Loucy (cell line): ENCODE data around the gene RAPH1.

Experiments used
- H2AFZ ChIP-seq: fragments of 200-600 bp; sonication (generic); 2 replicates; pipeline ENCODE4 v1.6.0; 2016; ENCODE audit warnings: antibody characterized with exemption, mild to moderate bottlenecking, low read length, moderate library complexity
- H3F3A ChIP-seq: fragments of 200-600 bp; 2 replicates; pipeline ENCODE4 v1.6.0; 2016; ENCODE audit warnings: antibody characterized with exemption, low read depth, mild to moderate bottlenecking
- H3K27me3 ChIP-seq: fragments of 200-600 bp; sonication (generic); 2 replicates; pipeline ENCODE4 v1.6.1; 2014; ENCODE audit warnings: low read length, mild to moderate bottlenecking; ENCODE audit not compliant: insufficient read depth, poor library complexity, severe bottlenecking
- H3K36me3 ChIP-seq: fragments of 200-600 bp; sonication (generic); 2 replicates; pipeline ENCODE4 v1.6.1; 2016; ENCODE audit warnings: low read length; ENCODE audit not compliant: insufficient read depth
- H3K4me1 ChIP-seq: fragments of 200-600 bp; sonication (generic); 2 replicates; pipeline ENCODE4 v1.5.1; 2014; ENCODE audit warnings: low read length, mild to moderate bottlenecking; ENCODE audit not compliant: insufficient read depth, poor library complexity, severe bottlenecking
- H3K4me2 ChIP-seq: fragments of 200-600 bp; sonication (generic); 2 replicates; pipeline ENCODE4 v1.6.0; 2014; ENCODE audit warnings: antibody characterized with exemption, low read length, low read depth, mild to moderate bottlenecking; ENCODE audit not compliant: poor library complexity, severe bottlenecking
- H3K4me3 ChIP-seq: fragments of 200-600 bp; sonication (generic); 2 replicates; pipeline ENCODE4 v1.5.1; 2014; ENCODE audit warnings: low read length, mild to moderate bottlenecking, mixed read lengths; ENCODE audit not compliant: poor library complexity, severe bottlenecking
- H3K79me2 ChIP-seq: fragments of 200-600 bp; sonication (generic); 2 replicates; pipeline ENCODE4 v1.6.1; 2014; ENCODE audit warnings: low read length; ENCODE audit not compliant: insufficient read depth
- H3K9ac ChIP-seq: fragments of 200-600 bp; sonication (generic); 2 replicates; pipeline ENCODE4 v1.6.0; 2014; ENCODE audit warnings: mild to moderate bottlenecking, low read depth, low read length, moderate library complexity; ENCODE audit not compliant: poor library complexity, severe bottlenecking
- H3K9me2 ChIP-seq: fragments of 200-600 bp; sonication (generic); replicated peaks from 2 replicates; pipeline ENCODE4 v1.6.1; 2016; ENCODE audit warnings: low read depth, low read length, mixed read lengths
- H3K9me3 ChIP-seq: fragments of 200-600 bp; sonication (generic); 2 replicates; pipeline ENCODE4 v1.6.1; 2014; ENCODE audit warnings: mild to moderate bottlenecking, antibody characterized with exemption, low read length, low read depth; ENCODE audit not compliant: insufficient read depth
- H4K20me1 ChIP-seq: fragments of 200-600 bp; sonication (generic); 2 replicates; pipeline ENCODE4 v1.6.0; 2014; ENCODE audit warnings: antibody characterized with exemption, low read length, mild to moderate bottlenecking; ENCODE audit not compliant: insufficient read depth, poor library complexity, severe bottlenecking
- CTCF ChIP-seq: fragments of 200-600 bp; sonication (generic); conservative IDR thresholded peaks from 2 replicates; pipeline ENCODE4 v1.5.1; 2014; ENCODE audit warnings: mild to moderate bottlenecking, antibody characterized with exemption, low read length
- EZH2phosphoT487 ChIP-seq: fragments of 200-600 bp; IDR thresholded peaks from 2 replicates; pipeline ENCODE4 v1.6.1; 2018; ENCODE audit warnings: antibody characterized with exemption, mild to moderate bottlenecking, moderate library complexity, borderline replicate concordance

The RAPH1 gene

DNA sequence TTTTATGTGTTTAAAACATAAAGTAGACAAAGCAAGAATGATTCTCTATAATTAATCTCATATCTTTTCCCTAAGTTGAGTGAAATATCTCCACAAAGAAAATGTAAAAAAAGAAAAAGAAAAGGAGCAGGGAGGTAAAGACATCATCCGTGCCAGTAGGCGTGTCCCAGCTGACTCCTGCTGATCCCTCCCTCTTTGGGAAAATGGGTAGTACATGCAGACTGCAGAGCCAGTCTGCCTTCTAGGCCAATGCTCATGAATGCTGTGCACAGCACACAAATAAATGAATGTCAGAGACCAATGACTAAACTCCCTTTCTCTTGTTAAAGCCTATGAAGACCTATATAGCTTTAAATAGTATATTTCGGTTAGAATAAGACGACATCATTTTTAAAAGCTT is 64.7 kb downstream of the RAPH1 start:
- no peak overlapping the region for H3K4me3 ChIP-seq
- no peaks in the 10 kb centered on the region for H3K4me1 ChIP-seq
- no peaks in the 10 kb centered on the region for H3K79me2 ChIP-seq

GRCh38 chr2:203469546-203469945 is 65.6 kb downstream of the RAPH1 start:
- Histone ChIP-seq H3K4me2 (no peak overlapping the region), H3K79me2 (no peaks in the 10 kb centered on the region), H3K36me3 (no peaks in the 10 kb centered on the region), H3K27me3 (no peaks in the 10 kb centered on the region), H3K9ac (no peak overlapping the region), H3K9me2 (no peaks in the 10 kb centered on the region), H4K20me1 (no peaks in the 10 kb centered on the region), H3K4me3 (no peak overlapping the region), H2AFZ (no peak overlapping the region), H3K9me3 (no peaks in the 10 kb centered on the region), H3F3A (no peaks in the 10 kb centered on the region; the same call in 1 of the 2 replicates), H3K4me1 (no peaks in the 10 kb centered on the region)
- no peak for TF ChIP-seq CTCF
- TF ChIP-seq EZH2phosphoT487, result no peak

More for the DNA sequence above, 64.7 kb downstream of the RAPH1 start:
- H3K9me3 ChIP-seq, result no peaks in the 10 kb centered on the region
- no peaks in the 10 kb centered on the region for H3K36me3 ChIP-seq
- TF ChIP-seq CTCF, result no peak
- TF ChIP-seq EZH2phosphoT487, result no peak
- no peak overlapping the region for H3K9ac ChIP-seq
- no peak overlapping the region for H2AFZ ChIP-seq
- no peaks in the 10 kb centered on the region for H3K27me3 ChIP-seq
- no peaks in the 10 kb centered on the region for H3K9me2 ChIP-seq
- H4K20me1 ChIP-seq, result no peaks in the 10 kb centered on the region
- no peak overlapping the region for H3K4me2 ChIP-seq
- no peaks in the 10 kb centered on the region; the same call in 1 of the 2 replicates for H3F3A ChIP-seq

GRCh38 chr2:203463266-203463678 is 71.8 kb downstream of the RAPH1 start:
- Histone ChIP-seq H4K20me1 (no peaks in the 10 kb centered on the region), H3K4me2 (no peak overlapping the region), H2AFZ (no peak overlapping the region), H3F3A (no peaks in the 10 kb centered on the region), H3K9ac (no peak overlapping the region), H3K79me2 (no peaks in the 10 kb centered on the region), H3K4me3 (no peak overlapping the region), H3K9me3 (no peaks in the 10 kb centered on the region), H3K4me1 (no peaks in the 10 kb centered on the region), H3K36me3 (no peaks in the 10 kb centered on the region), H3K27me3 (no peaks in the 10 kb centered on the region), H3K9me2 (no peaks in the 10 kb centered on the region)
- TF ChIP-seq CTCF (no peak), EZH2phosphoT487 (no peak)
